HCT116 (cell line): ENCODE results near the gene TMEM247. TPM values are rescaled to one million over a fixed set of nuclear protein-coding genes. Genes with fewer than 3 reads are reported as not detected.

Experiments used
- ATAC-seq: fragments of 200-7000 bp; cut with Tn5 transposase; 2 replicates; pipeline ENCODE4 v1.9.1; 2020; ENCODE audit warnings: mild to moderate bottlenecking, moderate library complexity
- BruUV-seq: library from RNA; stranded (reverse); fragments of 400-500 nt; replicated peaks from 2 replicates; lab custom pipeline; 2021; lab: Mats Ljungman, UMichigan
- CTCF ChIA-PET: fragments of 300-600 bp; sonication (Branson Sonifier 250); formaldehyde crosslinking; loops from one replicate; lab custom pipeline; 2021; ENCODE audit warnings: antibody characterized with exemption; lab: Charles Lee
- POLR2A ChIA-PET: fragments of 300-600, 350-600 bp; sonication (Branson Sonifier 250); formaldehyde crosslinking; loops from one replicate; lab custom pipeline; 2021; ENCODE audit warnings: antibody characterized with exemption; lab: Charles Lee
- RAD21 ChIA-PET, 2 experiments: fragments of 300-600 bp; sonication (Branson Sonifier 250); formaldehyde crosslinking; loops; one replicate each; lab custom pipeline; 2023; ENCODE audit warnings: low total read pairs in 2 of 2; ENCODE audit not compliant: uncharacterized antibody in 2 of 2, unreplicated experiment in 2 of 2, low non-redundant PET in 1 of 2; lab: Charles Lee
- DNase-seq: peaks from one replicate; pipeline ENCODE4 v3.0.0-alpha.2; 2010; ENCODE audit warnings: low read depth, low spot score
- H2AFZ ChIP-seq: fragments of 200-600 bp; shearing (Covaris generic), sonication (generic); 2 replicates; pipeline ENCODE4 v1.6.1; 2017; ENCODE audit warnings: low read depth, mixed run types, mixed read lengths, antibody characterized with exemption, low read length; ENCODE audit not compliant: poor library complexity, severe bottlenecking
- H3K27ac ChIP-seq: 2 replicates; pipeline ENCODE4 v1.5.1; 2012; ENCODE audit warnings: low read depth, low read length
- H3K27me3 ChIP-seq: fragments of 200-600 bp; sonication (generic); 2 replicates; pipeline ENCODE4 v1.6.1; 2016; ENCODE audit warnings: mixed run types, low read length, mixed read lengths; ENCODE audit not compliant: insufficient read depth
- H3K36me3 ChIP-seq, 2 experiments: fragments of 200-500 bp in 1 of 2; fragments of 200-600 bp in 1 of 2; sonication (Bioruptor generic) in 1 of 2; sonication (generic) in 1 of 2; 2 replicates each; pipeline versions ENCODE4 v1.5.1 to v1.6.1; 2014 to 2016; ENCODE audit warnings: low read length in 2 of 2, inconsistent platforms in 1 of 2, mixed read lengths in 1 of 2, mixed run types in 1 of 2; ENCODE audit not compliant: insufficient read depth in 2 of 2, control insufficient read depth in 1 of 2
- H3K4me1 ChIP-seq, 2 experiments: fragments of 200-600 bp in 1 of 2; sonication (generic) in 1 of 2; 2 replicates each; pipeline versions ENCODE4 v1.5.1 to v1.6.1; 2012 to 2017; ENCODE audit warnings: low read length in 2 of 2, inconsistent platforms in 1 of 2, mild to moderate bottlenecking in 1 of 2, mixed read lengths in 1 of 2, mixed run types in 1 of 2, moderate library complexity in 1 of 2; ENCODE audit not compliant: insufficient read depth in 2 of 2, control insufficient read depth in 1 of 2
- H3K4me2 ChIP-seq: fragments of 200-600 bp; sonication (generic); 2 replicates; pipeline ENCODE4 v1.6.1; 2017; ENCODE audit warnings: mixed run types, low read length, mixed read lengths
- H3K4me3 ChIP-seq, 2 experiments: fragments of 200-600 bp in 1 of 2; sonication (generic) in 1 of 2; replicated peaks in 1 of 2; 2 replicates each; pipeline ENCODE4 v1.5.1; 2011 to 2016; ENCODE audit warnings: low read length in 2 of 2, control low read depth in 1 of 2, low read depth in 1 of 2, mild to moderate bottlenecking in 1 of 2, mixed read lengths in 1 of 2, mixed run types in 1 of 2
- H3K79me2 ChIP-seq: fragments of 200-600 bp; sonication (generic); 2 replicates; pipeline ENCODE4 v1.6.1; 2017; ENCODE audit warnings: mild to moderate bottlenecking, mixed run types, low read length, moderate library complexity, mixed read lengths; ENCODE audit not compliant: insufficient read depth
- H3K9ac ChIP-seq: fragments of 200-600 bp; sonication (generic); 2 replicates; pipeline ENCODE4 v1.6.1; 2016; ENCODE audit warnings: low read length, mixed read lengths
- H3K9me2 ChIP-seq: fragments of 200-600 bp; sonication (generic), shearing (Covaris generic); 2 replicates; pipeline ENCODE4 v1.6.1; 2017; ENCODE audit warnings: mixed run types, mild to moderate bottlenecking, moderate library complexity; ENCODE audit not compliant: insufficient read depth
- H3K9me3 ChIP-seq, 2 experiments: fragments of 200-500 bp in 1 of 2; fragments of 200-600 bp in 1 of 2; sonication (Bioruptor generic) in 1 of 2; sonication (generic) in 1 of 2; 2 replicates each; pipeline ENCODE4 v1.6.1; 2014 to 2017; ENCODE audit warnings: low read length in 2 of 2, mixed read lengths in 2 of 2, inconsistent platforms in 1 of 2, low read depth in 1 of 2, mild to moderate bottlenecking in 1 of 2, mixed run types in 1 of 2, moderate library complexity in 1 of 2; ENCODE audit not compliant: control insufficient read depth in 1 of 2, insufficient read depth in 1 of 2
- H4K20me1 ChIP-seq: fragments of 200-600 bp; sonication (generic), shearing (Covaris generic); 2 replicates; pipeline ENCODE4 v1.6.1; 2017; ENCODE audit warnings: mixed run types, mild to moderate bottlenecking, moderate library complexity; ENCODE audit not compliant: insufficient read depth
- ATF3 ChIP-seq: IDR thresholded peaks from 2 replicates; pipeline ENCODE4 v1.6.1; 2012
- CEBPB ChIP-seq: IDR thresholded peaks from 2 replicates; pipeline ENCODE4 v1.6.1; 2012; ENCODE audit warnings: low read depth
- CTCF ChIP-seq, 3 experiments: fragments of 200-600 bp in 1 of 3; sonication (generic) in 1 of 3; IDR thresholded peaks in 2 of 3; conservative IDR thresholded peaks in 1 of 3; 2 replicates each; pipeline ENCODE4 v1.5.1; 2012 to 2017; ENCODE audit warnings: low read depth in 2 of 3, low read length in 2 of 3, antibody characterized with exemption in 1 of 3, borderline replicate concordance in 1 of 3, control low read depth in 1 of 3, mild to moderate bottlenecking in 1 of 3, mixed read lengths in 1 of 3, mixed run types in 1 of 3, moderate library complexity in 1 of 3; ENCODE audit not compliant: insufficient read depth in 1 of 3
- EGR1 ChIP-seq: IDR thresholded peaks from 2 replicates; pipeline ENCODE4 v1.6.1; 2012; ENCODE audit warnings: low read depth
- MAX ChIP-seq: IDR thresholded peaks from 2 replicates; pipeline ENCODE4 v1.6.1; 2012
- POLR2A ChIP-seq: IDR thresholded peaks from 2 replicates; pipeline ENCODE4 v1.7.0; 2011; ENCODE audit warnings: borderline replicate concordance; ENCODE audit not compliant: insufficient read depth, insufficient read length; ENCODE audit errors: extremely low read depth
- TCF7L2 ChIP-seq: IDR thresholded peaks from 2 replicates; pipeline ENCODE4 v1.7.0; 2011; ENCODE audit warnings: borderline replicate concordance, inconsistent platforms; ENCODE audit not compliant: insufficient read depth, insufficient read length; ENCODE audit errors: extremely low read depth
- YY1 ChIP-seq: IDR thresholded peaks from 2 replicates; pipeline ENCODE4 v1.6.1; 2011; ENCODE audit warnings: low read length, low read depth, moderate library complexity, mild to moderate bottlenecking; ENCODE audit not compliant: insufficient replicate concordance; ENCODE audit errors: extremely low read depth
- ZNF274 ChIP-seq: fragments of 200-500 bp; sonication (Bioruptor generic); IDR thresholded peaks from 2 replicates; pipeline ENCODE4 v1.6.1; 2014; ENCODE audit warnings: mild to moderate bottlenecking, low read depth, low read length, inconsistent platforms
- intact Hi-C: fragments of 100-400 bp; cut with micrococcal nuclease; formaldehyde crosslinking; loops from 2 replicates; pipeline ENCODE4 v1.10.0; 2022
- total RNA-seq: library from RNA; stranded (reverse); gene quantifications from one replicate; pipeline ENCODE4 v1.2.1, GENCODE V29; 2021; ENCODE audit not compliant: unreplicated experiment

TMEM247 gene
- total RNA-seq, 1 experiment from 2014 or later = not detected

GRCh38 chr2:46509804-46510203, 30.4 kb downstream of the TMEM247 start:
- Histone ChIP-seq H3K4me2 (no peak overlapping the region), H3K79me2 (no peaks in the 10 kb centered on the region), H3K27me3 (no peaks in the 10 kb centered on the region), H3K4me1 (peaks cover 0 to 10% of the 10 kb centered on the region in 2 experiments; a peak in 2 of 4 replicates), H3K4me3 (no peak overlapping the region), H2AFZ (no peak overlapping the region), H4K20me1 (no peaks in the 10 kb centered on the region), H3K27ac (no peak overlapping the region), H3K9ac (no peak overlapping the region), H3K36me3 (no peaks in the 10 kb centered on the region), H3K9me2 (no peaks in the 10 kb centered on the region), H3K9me3 (peaks cover 0 to 4% of the 10 kb centered on the region in 2 experiments; a peak in 2 of 4 replicates)
- ChIA-PET RAD21 (no interaction called here), CTCF (no interaction called here), POLR2A (no interaction called here)
- no peak for TF ChIP-seq TCF7L2
- no peak for TF ChIP-seq ATF3
- no peak for TF ChIP-seq EGR1
- TF ChIP-seq YY1 = no peak
- no peak for TF ChIP-seq CEBPB
- TF ChIP-seq ZNF274 = no peak
- no TSS peak for BruUV-seq
- intact Hi-C loops = no loop called here
- ATAC-seq (no peak), DNase-seq (no peak)

GRCh38 chr2:46510598-46511177, 31.3 kb downstream of the TMEM247 start:
- no TSS peak for BruUV-seq
- RAD21 ChIA-PET = no interaction called here
- intact Hi-C loops = no loop called here
- Histone ChIP-seq H3K4me3 (no peak overlapping the region), H3K4me2 (no peak overlapping the region)
- no peak for TF ChIP-seq CTCF (IDR thresholded peaks at IDR 0.05 in 2 of 3, conservative IDR thresholded peaks at IDR 0.05 in 1 of 3; ENCODE audit: borderline replicate concordance in 1 of 3, insufficient read depth in 1 of 3, low read depth in 2 of 3, low read length in 2 of 3)
- no peak for TF ChIP-seq POLR2A
- TF ChIP-seq TCF7L2 = no peak
- TF ChIP-seq MAX = no peak
- TF ChIP-seq, all 23 proteins: peak for 0
- Histone ChIP-seq H2AFZ (no peak overlapping the region), H3K36me3 (no peaks in the 10 kb centered on the region), H4K20me1 (no peaks in the 10 kb centered on the region), H3K79me2 (no peaks in the 10 kb centered on the region), H3K4me1 (peaks cover 0 to 10% of the 10 kb centered on the region in 2 experiments; a peak in 2 of 4 replicates), H3K9ac (no peak overlapping the region), H3K9me2 (no peaks in the 10 kb centered on the region), H3K9me3 (peaks cover 4 to 7% of the 10 kb centered on the region in 2 experiments; a peak in 3 of 4 replicates), H3K27ac (no peak overlapping the region), H3K27me3 (no peaks in the 10 kb centered on the region)
- ATAC-seq = no peak
- POLR2A ChIA-PET = no interaction called here
- CTCF ChIA-PET = no interaction called here
- no peak for DNase-seq
